ENCODE results near the gene KIF13A.
"Not testable (repeated sequence)": the region's sequence is repeated elsewhere in the genome, so short reads cannot be mapped to it uniquely, and the experiment has no call there.

KIF13A gene

GRCh38 chr6:17894191-17894590 is 93.2 kb downstream of the KIF13A start:
- DNase-seq, result no peak

DNA sequence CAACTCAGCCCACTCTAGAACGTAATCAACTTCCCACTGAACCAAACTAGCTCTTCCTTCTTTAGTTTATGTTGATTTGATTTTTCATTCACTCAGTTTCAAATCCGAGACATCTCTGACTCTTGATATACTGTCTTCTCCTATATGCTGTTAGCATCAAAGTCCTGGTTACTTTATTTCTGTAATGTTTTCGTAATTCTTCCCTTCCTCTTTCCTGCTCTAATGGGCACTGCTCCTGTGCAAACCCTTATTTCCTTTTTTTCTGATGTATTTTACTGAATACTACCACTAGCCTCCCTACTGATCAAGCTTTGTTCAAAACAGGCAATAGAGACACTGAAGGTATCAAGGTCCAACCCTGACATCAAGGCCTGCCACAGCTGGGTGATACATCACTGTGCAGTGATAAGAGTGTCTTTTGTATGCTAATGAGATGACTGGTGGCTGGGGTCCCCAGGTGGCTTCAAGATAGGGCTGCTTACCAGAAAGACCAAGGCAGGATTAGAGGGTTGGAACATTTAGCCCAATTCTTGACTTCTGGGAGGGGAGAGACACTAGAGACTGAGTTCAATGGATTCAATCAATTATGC is 95.2 kb downstream of the KIF13A start:
- no peak for DNase-seq

GRCh38 chr6:17890309-17890708 is 97.1 kb downstream of the KIF13A start:
- no peak for DNase-seq

GRCh38 chr6:17889777-17890176 is 97.7 kb downstream of the KIF13A start:
- not testable (repeated sequence) for DNase-seq

DNA sequence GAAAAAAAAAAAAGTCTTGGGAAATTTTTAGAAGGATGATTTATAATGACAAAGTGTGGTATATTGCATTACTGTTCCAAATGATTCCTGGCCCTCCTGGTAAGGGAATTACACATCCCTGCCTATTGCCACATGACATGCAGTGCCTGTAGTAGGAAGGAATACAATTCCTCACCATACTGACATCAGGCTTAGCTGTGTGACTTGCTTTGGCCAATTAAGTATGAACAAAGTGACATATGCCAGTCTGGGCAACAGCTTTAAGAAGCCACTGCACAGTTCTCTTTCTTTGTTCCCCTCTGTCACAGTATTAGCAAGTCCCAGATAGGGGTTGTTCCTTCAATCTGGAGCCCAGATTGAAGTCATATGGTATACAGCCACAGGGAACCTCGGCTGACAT is 100.5 kb downstream of the KIF13A start:
- no peak for DNase-seq

DNA sequence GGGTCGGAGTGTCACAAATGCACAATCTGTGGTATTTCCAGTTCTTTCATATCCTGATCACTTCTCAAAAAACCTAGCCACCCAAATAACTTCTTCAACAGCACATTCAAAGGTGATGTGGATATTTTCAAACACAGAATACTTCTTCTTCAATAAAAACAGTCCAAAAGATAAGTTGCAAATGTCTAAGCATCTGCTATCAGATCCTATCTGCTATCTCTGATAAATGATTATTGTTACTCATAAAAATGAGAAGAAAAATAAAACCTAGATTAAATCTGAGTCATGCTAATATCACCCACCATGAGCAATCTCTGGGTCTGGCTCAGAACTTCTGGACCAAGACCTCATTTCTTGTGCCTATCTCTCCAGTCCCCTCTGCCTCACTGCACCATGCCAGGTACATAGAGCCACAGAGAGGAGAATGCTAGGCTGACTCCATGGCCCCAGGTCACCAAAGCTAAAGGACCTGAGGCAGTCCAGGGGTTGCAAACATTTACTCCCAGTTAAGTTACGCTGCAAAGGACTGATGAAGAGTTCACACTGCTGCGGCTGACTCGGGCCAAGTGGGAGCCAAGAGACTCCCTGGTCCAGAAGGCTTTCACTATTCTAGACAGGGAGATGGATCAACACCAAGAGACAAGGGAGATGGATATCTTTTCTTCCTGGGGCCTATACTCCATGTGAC is 101.4 kb downstream of the KIF13A start:
- DNase-seq, result no peak

GRCh38 chr6:17884498-17885478 is 102.6 kb downstream of the KIF13A start:
- DNase-seq, result no peak

- DNase-seq, result no peak
Measured at GRCh38 chr6:17883665-17884497, 103.6 kb downstream of the KIF13A start.

GRCh38 chr6:17881085-17881858 is 106.2 kb downstream of the KIF13A start:
- no peak for DNase-seq

GRCh38 chr6:17879184-17879583 is 108.3 kb downstream of the KIF13A start:
- DNase-seq, result no peak

- no peak for DNase-seq
Measured at GRCh38 chr6:17878734-17879133, 108.7 kb downstream of the KIF13A start.

DNA sequence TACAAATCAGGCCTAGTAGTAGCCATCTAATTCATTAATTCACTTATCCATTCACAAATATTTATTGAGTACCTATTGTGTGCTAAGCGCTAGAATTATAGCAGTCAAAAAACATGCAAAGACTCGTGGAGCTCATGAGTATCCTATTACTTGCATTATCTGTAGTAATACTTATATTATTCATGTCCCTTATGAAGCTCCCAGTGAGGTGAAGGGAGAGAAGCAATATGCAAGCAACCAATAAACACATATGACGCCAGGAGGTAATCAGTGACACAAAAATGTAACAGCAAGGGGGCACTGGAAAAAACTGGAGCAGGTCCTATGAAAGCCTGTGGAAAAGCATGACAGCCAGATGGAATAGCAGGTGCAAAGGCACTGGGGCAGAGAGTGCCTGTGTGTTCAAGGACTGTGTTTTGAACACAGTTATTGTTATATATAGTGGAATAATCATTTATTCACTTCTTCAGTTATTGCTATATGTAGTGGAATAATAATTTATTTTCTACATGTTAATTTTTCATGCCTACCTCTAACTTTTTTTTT is 109.5 kb downstream of the KIF13A start:
- no peak for DNase-seq

DNA sequence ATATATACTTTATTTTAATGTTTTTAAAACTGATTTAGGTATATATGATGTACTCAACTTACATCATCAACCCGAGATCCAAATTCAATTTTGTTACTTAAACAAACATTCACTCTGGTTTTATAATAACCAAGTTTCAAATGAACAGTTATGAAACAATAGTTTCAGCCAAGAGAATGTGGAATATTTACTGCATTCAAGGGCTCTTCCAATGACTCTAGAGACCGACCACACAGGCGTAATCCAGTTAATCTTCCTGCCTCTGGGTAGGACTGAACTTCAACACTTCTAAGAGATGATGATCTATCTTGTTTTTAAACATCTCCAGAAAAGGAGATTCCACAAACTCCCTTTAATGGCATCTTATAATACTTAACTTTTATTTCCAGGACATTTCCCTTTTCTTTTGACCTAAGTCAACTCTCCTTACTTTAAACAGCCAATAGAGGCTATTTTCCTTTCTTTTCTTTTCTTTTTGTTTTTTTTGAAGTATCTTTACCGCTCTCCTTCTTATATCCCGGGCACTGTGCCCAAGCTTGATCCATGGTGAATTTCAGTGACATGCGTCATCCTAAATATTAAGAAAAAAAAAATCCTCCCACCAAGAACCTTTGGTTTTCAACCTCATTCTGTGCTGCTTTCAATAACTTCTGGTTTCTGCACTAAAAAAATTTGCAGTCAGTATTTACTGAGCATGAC is 110.1 kb downstream of the KIF13A start:
- DNase-seq, result no peak

- no peak for DNase-seq
Measured at GRCh38 chr6:17874753-17875152, 112.7 kb downstream of the KIF13A start.

GRCh38 chr6:17872908-17873307 is 114.5 kb downstream of the KIF13A start:
- DNase-seq, result no peak

DNA sequence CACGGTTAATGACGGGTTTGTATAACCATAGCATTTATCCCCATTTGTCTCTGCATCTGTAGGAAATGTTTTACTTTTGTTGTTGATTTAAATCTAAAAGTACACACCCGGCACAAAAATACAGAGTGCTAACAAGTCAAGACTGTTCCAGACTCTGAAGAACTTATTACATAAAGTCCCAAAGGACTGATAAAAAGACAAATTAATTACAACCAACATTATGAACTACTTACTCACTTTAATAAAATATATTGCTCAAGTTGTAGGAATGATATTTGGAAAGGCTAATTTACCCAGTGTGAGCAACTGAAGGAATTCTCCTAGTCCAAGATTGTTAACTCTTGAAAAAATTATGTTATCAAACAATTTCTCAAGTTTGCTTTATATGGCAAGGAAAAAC is 115.6 kb downstream of the KIF13A start:
- DNase-seq, result no peak

- no peak for DNase-seq
Measured at GRCh38 chr6:17871189-17871519, 116.3 kb downstream of the KIF13A start.

DNA sequence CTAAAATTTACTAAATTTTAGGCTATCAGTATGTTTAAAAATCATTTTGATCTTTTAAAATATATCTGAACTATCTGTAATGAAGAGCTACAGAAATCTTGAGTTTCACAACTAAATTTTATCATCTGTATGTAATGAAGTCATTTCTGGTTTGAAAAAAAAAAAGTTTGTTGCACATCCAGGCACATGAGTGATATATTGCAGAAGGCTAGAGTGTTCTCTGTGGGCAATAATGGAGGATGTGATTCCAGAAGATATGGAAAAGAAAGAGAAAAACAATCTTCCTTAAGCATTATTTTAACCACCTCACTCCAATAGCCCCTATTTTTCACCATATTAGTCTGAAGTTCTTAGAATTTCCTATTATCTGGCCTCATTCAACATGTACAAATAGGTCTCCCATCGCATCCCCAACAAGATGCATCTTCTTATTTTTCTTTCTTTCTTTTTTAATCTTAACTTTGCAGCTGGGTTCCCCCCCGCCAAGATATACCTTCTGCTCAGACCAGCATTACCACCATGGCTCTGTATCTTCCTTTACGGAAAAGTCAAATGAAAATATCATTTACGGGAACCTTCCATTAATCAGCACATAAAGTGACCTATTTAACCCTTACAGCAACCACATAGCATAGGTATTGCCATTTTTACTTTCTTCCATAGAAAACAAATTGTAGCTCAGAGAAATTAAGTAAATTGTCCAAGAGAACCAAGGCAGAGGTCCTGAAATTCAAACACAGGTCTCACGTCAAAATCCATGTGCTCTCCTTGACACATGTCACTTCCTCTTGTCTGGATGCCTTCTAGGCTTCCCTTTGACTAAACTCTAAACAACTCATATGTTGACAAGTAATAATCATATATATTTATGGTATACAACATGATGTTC is 116.9 kb downstream of the KIF13A start:
- DNase-seq, result no peak

DNA sequence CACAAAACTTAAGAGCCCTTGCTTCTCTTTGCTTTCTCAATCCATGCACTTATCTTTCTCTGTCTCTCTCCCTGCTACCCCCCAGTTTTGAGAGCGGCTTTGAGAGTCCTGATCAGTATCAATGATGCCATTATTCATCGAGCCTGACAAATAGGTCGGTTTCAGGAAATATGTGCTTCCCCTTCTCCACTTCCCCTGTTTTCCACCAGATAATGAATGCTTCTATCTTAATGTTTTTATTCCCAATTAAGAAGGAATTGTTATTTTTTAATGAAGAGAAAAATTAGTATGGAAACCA is 117.7 kb downstream of the KIF13A start:
- DNase-seq, result no peak

DNA sequence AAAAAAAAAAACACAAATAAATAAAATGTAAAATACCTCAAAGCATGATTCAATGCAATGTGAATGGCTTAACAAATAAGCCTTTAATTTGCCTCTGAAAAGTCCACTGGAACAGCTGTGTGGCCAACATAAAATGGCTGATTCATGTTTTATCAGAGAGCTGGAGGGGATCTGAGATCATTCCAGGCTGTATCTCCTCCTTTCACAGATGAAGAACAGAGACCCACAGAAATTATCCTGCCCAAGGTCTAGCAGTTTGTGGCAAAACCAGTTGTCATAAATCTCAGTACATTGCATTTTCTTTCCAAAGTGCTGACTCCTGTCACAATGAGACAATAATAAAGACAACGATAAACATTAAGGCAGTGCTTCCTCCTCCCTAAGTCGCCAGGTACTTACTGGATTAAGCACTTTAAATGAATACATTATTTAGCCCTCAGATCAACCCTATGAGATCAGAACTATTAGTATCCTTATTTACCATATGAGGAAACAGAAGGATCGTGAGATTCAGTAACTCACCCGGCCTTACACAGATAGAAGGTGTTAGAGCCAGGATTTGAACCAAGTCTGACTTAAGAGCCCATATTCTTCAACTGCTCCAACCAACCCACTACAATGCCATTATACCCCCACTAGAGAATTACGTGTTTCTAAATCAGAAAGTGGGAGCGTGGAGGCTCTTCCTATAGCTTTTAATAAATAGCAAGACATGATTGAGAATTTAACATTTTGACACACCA is 118.3 kb downstream of the KIF13A start:
- no peak for DNase-seq
